Progenitor cell of endocrine pancreas (in vitro differentiated cells): ENCODE measurements around the gene BAHD1. TPM values are rescaled to one million over a fixed set of nuclear protein-coding genes. Genes with fewer than 3 reads are reported as not detected.

ENCODE experiments used
- DNase-seq: peaks from one replicate; pipeline ENCODE4 v3.0.0; 2021; ENCODE audit warnings: low spot score; ENCODE audit not compliant: unreplicated experiment
- H3K27ac Mint-ChIP-seq: 2 replicates; pipeline ENCODE4 v1.8.0; 2021; ENCODE audit warnings: mild to moderate bottlenecking, moderate library complexity, mixed read lengths
- H3K27me3 Mint-ChIP-seq: 2 replicates; pipeline ENCODE4 v1.8.0; 2021; ENCODE audit warnings: mixed read lengths
- H3K36me3 Mint-ChIP-seq: 2 replicates; pipeline ENCODE4 v1.8.0; 2022; ENCODE audit warnings: mixed read lengths; ENCODE audit not compliant: insufficient read depth
- H3K4me1 Mint-ChIP-seq: 2 replicates; pipeline ENCODE4 v1.8.0; 2021; ENCODE audit warnings: low read depth, mixed read lengths
- H3K4me3 Mint-ChIP-seq: 2 replicates; pipeline ENCODE4 v1.8.0; 2021; ENCODE audit warnings: low read depth, mild to moderate bottlenecking, moderate library complexity, mixed read lengths
- H3K9me3 Mint-ChIP-seq: 2 replicates; pipeline ENCODE4 v1.8.0; 2021; ENCODE audit warnings: low read depth, mixed read lengths
- CTCF ChIP-seq: fragments of 200-600 bp; sonication (generic); IDR thresholded peaks from one replicate; pipeline ENCODE4 v1.5.0; 2021; ENCODE audit warnings: antibody characterized with exemption, mild to moderate bottlenecking; ENCODE audit not compliant: unreplicated experiment
- total RNA-seq: library from RNA; stranded (reverse); gene quantifications from 2 replicates; pipeline ENCODE4 v1.2.1, GENCODE V29; 2021

The BAHD1 gene
- total RNA-seq, 1 donor from 2014 or later, result 24.1 TPM

- Mint-ChIP-seq H3K27ac (no peak overlapping the region), H3K4me3 (no peak overlapping the region), H3K36me3 (peaks cover under 1% of the 10 kb centered on the region), H3K4me1 (no peaks in the 10 kb centered on the region), H3K27me3 (peaks cover 8% of the 10 kb centered on the region), H3K9me3 (no peaks in the 10 kb centered on the region)
- no peak for TF ChIP-seq CTCF
- DNase-seq, result no peak
Observed at GRCh38 chr15:40418126-40418525, 22.6 kb upstream of the BAHD1 start.

DNA sequence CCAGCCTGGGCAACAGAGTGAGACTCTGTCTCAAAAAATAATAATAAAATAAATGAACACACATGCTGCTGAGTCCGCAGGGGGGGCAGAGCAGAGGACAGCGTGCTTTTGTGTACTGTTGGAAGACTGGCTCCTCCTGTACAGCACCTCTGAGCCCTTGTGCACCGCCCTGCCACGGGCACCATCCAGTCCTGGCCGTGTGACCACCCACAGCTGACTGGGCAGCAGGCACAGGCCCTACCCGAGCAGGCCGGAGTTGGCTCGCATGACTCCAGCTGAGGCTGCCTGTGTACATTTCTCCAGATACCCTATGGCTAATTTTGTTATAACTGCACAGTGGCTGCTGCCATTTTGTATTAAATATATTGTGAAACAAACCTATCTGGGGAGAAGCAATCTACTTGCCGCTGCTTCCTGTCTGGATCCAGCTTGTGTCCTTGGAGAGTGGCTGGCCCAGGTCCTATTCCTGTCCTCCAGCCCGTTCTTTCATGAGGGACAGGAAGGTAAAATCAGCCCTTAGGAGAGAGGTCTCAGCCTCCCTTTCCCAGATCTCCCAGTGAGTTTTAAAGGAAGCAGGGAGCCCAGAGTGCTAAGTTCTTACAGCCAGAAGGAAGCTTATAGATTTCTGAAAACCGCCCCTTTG is 20.6 kb upstream of the BAHD1 start:
- no peaks in the 10 kb centered on the region for H3K36me3 Mint-ChIP-seq
- peaks cover 15% of the 10 kb centered on the region for H3K27me3 Mint-ChIP-seq
- H3K27ac Mint-ChIP-seq, result no peak overlapping the region
- no peaks in the 10 kb centered on the region for H3K4me1 Mint-ChIP-seq
- no peak for DNase-seq
- no peaks in the 10 kb centered on the region for H3K9me3 Mint-ChIP-seq
- no peak overlapping the region for H3K4me3 Mint-ChIP-seq
- no peak for TF ChIP-seq CTCF

DNA sequence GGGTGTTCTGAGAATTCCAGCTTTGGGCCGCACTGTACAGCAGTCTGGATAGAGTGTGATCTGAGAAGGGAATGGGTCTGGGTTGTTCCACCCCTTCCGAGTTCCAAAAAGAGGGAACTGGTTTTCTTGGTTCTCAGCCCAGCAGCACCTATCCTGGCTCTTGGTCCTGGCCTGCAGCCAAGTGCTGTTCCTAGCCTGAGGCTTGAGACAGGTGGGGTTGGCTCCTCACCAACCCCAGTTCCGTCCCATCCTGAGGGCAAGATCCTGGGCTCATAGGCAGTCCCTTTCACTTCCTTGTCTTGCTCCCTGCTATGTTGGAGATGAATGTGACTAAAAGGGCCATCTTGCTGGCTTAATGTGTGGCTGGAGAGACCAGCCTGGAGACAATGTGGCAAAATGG is 20.0 kb upstream of the BAHD1 start:
- H3K27me3 Mint-ChIP-seq, result peaks cover 15% of the 10 kb centered on the region
- no peaks in the 10 kb centered on the region for H3K36me3 Mint-ChIP-seq
- DNase-seq, result no peak
- no peak overlapping the region for H3K27ac Mint-ChIP-seq
- no peaks in the 10 kb centered on the region for H3K4me1 Mint-ChIP-seq
- H3K9me3 Mint-ChIP-seq, result no peaks in the 10 kb centered on the region
- no peak for TF ChIP-seq CTCF
- no peak overlapping the region for H3K4me3 Mint-ChIP-seq

DNA sequence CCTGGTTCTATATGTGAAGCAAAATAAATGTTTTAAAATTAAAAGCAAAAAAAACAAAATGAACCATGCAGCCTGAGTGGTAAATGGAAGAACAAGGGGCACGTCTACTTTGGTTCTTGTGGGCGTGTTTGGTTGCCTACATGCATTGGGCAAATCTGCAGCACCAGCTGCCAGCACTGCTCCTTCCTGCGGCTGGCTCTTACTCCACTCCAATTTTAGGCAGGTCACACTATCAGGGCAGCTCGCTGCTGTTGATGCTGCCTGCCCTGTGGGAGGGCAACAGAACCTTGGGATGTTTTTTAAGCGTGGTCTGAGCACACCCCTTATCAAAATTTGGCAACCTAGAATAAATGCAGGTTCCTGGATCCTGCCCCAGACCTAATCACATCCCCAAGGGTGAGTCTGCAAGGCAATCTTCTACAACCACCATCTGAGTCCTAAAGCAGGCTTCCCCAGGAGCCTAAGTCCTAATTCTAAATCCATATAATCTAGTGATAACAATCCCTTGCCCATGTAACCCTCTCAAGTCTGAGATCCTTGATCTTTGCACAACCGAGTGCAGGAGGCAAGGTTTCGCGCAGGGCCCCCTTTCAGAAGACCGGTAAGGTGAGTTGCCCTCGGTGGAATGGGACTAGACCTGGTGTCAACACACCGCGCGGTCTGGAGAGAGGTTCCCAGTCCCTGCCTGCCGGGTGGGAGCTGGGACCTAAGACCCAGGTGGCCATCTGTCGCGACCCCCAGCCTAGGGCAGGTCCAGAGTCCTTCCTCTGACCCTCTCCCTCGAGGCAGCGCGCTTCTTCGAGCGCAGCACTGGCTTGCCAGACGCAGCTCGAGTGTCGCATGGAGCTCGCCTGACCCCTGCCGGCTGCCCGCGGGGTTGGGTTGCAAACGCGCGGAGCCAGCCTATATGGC is 19.3 kb upstream of the BAHD1 start:
- peak; percentile 90 for TF ChIP-seq CTCF
- DNase-seq, result peak; percentile 67
- H3K27me3 Mint-ChIP-seq, result peaks cover 15% of the 10 kb centered on the region
- no peaks in the 10 kb centered on the region for H3K9me3 Mint-ChIP-seq
- H3K36me3 Mint-ChIP-seq, result no peaks in the 10 kb centered on the region
- H3K27ac Mint-ChIP-seq, result no peak overlapping the region
- no peak overlapping the region for H3K4me3 Mint-ChIP-seq
- H3K4me1 Mint-ChIP-seq, result no peaks in the 10 kb centered on the region

DNA sequence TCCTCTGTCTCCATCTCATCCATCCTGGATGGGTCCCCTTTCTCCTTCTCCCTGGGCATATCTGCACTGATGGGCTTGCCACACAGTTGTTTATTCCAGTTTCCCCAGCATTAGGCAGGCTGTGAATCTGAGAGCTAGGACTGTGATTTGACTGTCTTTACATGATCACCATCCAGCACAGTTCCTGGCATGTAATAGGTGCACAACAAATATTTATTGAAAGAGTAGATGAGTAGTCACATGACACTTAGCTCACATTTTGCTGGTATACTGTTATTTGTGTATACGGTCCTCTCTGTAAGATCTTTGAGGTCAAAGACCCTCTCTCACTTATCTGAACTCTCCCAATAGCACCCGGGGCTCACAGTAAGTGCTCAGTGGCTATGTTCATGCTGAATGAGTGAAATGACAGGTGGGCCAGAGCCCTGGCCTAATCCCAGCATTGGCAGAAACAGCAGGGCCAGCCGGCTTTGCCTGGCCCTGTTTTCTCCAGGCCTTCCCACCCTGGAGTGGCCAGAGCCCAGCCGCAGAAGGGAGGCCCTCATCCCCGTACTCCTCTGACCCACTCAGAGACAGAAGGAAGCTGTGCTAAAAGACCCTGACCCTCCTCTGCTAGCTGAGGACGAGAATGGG is 16.2 kb upstream of the BAHD1 start:
- no peaks in the 10 kb centered on the region for H3K4me1 Mint-ChIP-seq
- no peaks in the 10 kb centered on the region for H3K36me3 Mint-ChIP-seq
- TF ChIP-seq CTCF, result no peak
- H3K27ac Mint-ChIP-seq, result no peak overlapping the region
- no peak for DNase-seq
- no peak overlapping the region for H3K4me3 Mint-ChIP-seq
- no peaks in the 10 kb centered on the region for H3K9me3 Mint-ChIP-seq
- peaks cover 23% of the 10 kb centered on the region for H3K27me3 Mint-ChIP-seq
